HepG2 (cell line): ENCODE data around the gene HNRNPC. TPM values are rescaled to one million over a fixed set of nuclear protein-coding genes. Genes with fewer than 3 reads are reported as not detected.

Experiments used
- E2F5 ChIP-seq: sonication (generic); formaldehyde crosslinking; conservative IDR thresholded peaks from 2 replicates; pipeline ENCODE4 v1.4.0; 2020; ENCODE audit warnings: missing genetic modification reagents
- HDAC1 ChIP-seq: sonication (generic); formaldehyde crosslinking; IDR thresholded peaks from 2 replicates; pipeline ENCODE4 v1.5.1; 2020; ENCODE audit warnings: mild to moderate bottlenecking, missing genetic modification reagents
- NR1H2 ChIP-seq: sonication (generic); formaldehyde crosslinking; IDR thresholded peaks from 2 replicates; pipeline ENCODE4 v1.8.1; 2022; ENCODE audit warnings: low read depth, missing genetic modification reagents, borderline replicate concordance
- ZNF333 ChIP-seq: sonication (generic); formaldehyde crosslinking; IDR thresholded peaks from 2 replicates; pipeline ENCODE4 v1.4.0; 2020; ENCODE audit warnings: mild to moderate bottlenecking, missing genetic modification reagents, borderline replicate concordance
- ZSCAN5A ChIP-seq: sonication (generic); formaldehyde crosslinking; IDR thresholded peaks from 2 replicates; pipeline ENCODE4 v1.8.0; 2022; ENCODE audit warnings: mild to moderate bottlenecking, missing genetic modification reagents, borderline replicate concordance
- polyA plus RNA-seq, 8 experiments: library from polyadenylated mRNA; depleted of rRNA in 3 of 8; stranded (reverse) in 7 of 8; unstranded in 1 of 8; fragments of >200 nt; fragmentation: Illumina TruSeq in 4 of 8; extraction: Trizol in 4 of 8; gene quantifications; 2 replicates each; pipeline versions ENCODE4 v1.2.1 to v1.2.3, GENCODE V29; 2011 to 2016; ENCODE audit warnings: low read depth in 4 of 8, missing spikeins in 1 of 8, mixed read lengths in 1 of 8; ENCODE audit not compliant: insufficient read depth in 1 of 8
- total RNA-seq, 5 experiments: library from RNA; depleted of rRNA; stranded (reverse); fragments of >200 nt; fragmentation: Illumina TruSeq; extraction: Trizol; gene quantifications; 2 replicates each; pipeline ENCODE4 v1.2.3, GENCODE V29; 2016; ENCODE audit warnings: low read depth in 1 of 5
- TF ChIP-seq, protein P1 (sequence below): sonication (generic); formaldehyde crosslinking; IDR thresholded peaks from 2 replicates; pipeline ENCODE4 v1.5.0; 2020; ENCODE audit warnings: missing genetic modification reagents, mild to moderate bottlenecking, borderline replicate concordance
- TF ChIP-seq, protein P2 (sequence below): fragments of 450-650 bp; IDR thresholded peaks from 2 replicates; pipeline ENCODE4 v1.6.1; 2017; ENCODE audit warnings: mild to moderate bottlenecking
- TF ChIP-seq, protein P3 (sequence below): sonication (generic); formaldehyde crosslinking; IDR thresholded peaks from 2 replicates; pipeline ENCODE4 v1.5.0; 2020; ENCODE audit warnings: mild to moderate bottlenecking, missing genetic modification reagents, moderate library complexity
- TF ChIP-seq, protein P4 (sequence below): sonication (generic); formaldehyde crosslinking; IDR thresholded peaks from 2 replicates; pipeline ENCODE4 v1.8.1; 2023; ENCODE audit warnings: missing genetic modification reagents, mild to moderate bottlenecking, borderline replicate concordance

Gene HNRNPC
- total and polyA plus RNA-seq, 2 of the 13 experiments (the other 11 are each of a cell fraction or from before 2014, with no cell fraction given) = 628 to 1,099 TPM

DNA sequence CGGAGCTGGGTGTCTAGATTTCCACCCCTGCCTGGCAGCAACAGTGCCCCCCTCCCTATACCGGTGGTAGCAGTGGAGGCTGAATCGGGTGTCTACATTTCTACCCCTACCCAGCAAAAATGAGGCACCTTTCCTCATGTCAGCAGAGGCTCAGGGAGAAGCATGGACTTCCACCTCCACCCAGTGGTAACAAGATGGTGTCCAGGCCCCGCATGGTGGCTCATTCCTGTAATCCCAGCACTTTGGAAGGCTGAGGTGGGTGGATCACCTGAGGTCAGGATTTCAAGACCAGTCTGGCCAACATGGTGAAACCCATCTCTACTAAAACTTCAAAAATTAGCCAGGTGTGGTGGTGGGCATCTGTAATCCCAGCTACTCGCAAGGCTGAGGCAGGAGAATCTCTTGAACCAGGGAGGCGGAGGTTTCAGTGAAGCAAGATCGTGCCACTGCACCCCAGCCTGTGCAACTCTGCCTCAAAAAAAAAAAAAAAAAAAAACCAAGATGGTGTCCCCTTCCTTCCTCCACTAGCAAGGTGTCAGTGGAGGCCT lies 77.9 kb downstream of the HNRNPC start (continued):
- TF ChIP-seq ZSCAN5A (CRISPR knock-in tag) = 0 out of 2 replicates have a peak, but pooled peaks have one; percentile 18
- no peak for TF ChIP-seq E2F5 (CRISPR knock-in tag)
- TF ChIP-seq ZNF333 (CRISPR knock-in tag) = no peak
- TF ChIP-seq, protein P1, sequence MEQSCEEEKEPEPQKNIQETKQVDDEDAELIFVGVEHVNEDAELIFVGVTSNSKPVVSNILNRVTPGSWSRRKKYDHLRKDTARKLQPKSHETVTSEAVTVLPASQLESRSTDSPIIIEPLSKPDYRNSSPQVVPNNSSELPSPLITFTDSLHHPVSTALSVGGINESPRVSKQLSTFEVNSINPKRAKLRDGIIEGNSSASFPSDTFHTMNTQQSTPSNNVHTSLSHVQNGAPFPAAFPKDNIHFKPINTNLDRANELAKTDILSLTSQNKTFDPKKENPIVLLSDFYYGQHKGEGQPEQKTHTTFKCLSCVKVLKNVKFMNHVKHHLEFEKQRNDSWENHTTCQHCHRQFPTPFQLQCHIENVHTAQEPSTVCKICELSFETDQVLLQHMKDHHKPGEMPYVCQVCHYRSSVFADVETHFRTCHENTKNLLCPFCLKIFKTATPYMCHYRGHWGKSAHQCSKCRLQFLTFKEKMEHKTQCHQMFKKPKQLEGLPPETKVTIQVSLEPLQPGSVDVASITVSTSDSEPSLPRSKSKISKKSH (CRISPR knock-in tag) = peak; percentile 55; the same call in 1 of the 2 replicates
- peak; percentile 6; the same call in 1 of the 2 replicates for TF ChIP-seq HDAC1 (CRISPR knock-in tag)
- TF ChIP-seq, protein P2, sequence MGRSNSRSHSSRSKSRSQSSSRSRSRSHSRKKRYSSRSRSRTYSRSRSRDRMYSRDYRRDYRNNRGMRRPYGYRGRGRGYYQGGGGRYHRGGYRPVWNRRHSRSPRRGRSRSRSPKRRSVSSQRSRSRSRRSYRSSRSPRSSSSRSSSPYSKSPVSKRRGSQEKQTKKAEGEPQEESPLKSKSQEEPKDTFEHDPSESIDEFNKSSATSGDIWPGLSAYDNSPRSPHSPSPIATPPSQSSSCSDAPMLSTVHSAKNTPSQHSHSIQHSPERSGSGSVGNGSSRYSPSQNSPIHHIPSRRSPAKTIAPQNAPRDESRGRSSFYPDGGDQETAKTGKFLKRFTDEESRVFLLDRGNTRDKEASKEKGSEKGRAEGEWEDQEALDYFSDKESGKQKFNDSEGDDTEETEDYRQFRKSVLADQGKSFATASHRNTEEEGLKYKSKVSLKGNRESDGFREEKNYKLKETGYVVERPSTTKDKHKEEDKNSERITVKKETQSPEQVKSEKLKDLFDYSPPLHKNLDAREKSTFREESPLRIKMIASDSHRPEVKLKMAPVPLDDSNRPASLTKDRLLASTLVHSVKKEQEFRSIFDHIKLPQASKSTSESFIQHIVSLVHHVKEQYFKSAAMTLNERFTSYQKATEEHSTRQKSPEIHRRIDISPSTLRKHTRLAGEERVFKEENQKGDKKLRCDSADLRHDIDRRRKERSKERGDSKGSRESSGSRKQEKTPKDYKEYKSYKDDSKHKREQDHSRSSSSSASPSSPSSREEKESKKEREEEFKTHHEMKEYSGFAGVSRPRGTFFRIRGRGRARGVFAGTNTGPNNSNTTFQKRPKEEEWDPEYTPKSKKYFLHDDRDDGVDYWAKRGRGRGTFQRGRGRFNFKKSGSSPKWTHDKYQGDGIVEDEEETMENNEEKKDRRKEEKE = no peak
- 0 out of 2 replicates have a peak, but pooled peaks have one; percentile 8 for TF ChIP-seq NR1H2 (CRISPR knock-in tag)
- TF ChIP-seq, protein P3, sequence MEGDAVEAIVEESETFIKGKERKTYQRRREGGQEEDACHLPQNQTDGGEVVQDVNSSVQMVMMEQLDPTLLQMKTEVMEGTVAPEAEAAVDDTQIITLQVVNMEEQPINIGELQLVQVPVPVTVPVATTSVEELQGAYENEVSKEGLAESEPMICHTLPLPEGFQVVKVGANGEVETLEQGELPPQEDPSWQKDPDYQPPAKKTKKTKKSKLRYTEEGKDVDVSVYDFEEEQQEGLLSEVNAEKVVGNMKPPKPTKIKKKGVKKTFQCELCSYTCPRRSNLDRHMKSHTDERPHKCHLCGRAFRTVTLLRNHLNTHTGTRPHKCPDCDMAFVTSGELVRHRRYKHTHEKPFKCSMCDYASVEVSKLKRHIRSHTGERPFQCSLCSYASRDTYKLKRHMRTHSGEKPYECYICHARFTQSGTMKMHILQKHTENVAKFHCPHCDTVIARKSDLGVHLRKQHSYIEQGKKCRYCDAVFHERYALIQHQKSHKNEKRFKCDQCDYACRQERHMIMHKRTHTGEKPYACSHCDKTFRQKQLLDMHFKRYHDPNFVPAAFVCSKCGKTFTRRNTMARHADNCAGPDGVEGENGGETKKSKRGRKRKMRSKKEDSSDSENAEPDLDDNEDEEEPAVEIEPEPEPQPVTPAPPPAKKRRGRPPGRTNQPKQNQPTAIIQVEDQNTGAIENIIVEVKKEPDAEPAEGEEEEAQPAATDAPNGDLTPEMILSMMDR = peak; percentile 60
- TF ChIP-seq, protein P4, sequence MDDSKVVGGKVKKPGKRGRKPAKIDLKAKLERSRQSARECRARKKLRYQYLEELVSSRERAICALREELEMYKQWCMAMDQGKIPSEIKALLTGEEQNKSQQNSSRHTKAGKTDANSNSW (CRISPR knock-in tag) = peak; percentile 51; the same call in 1 of the 2 replicates
